Natural killer cell (primary cell): Measurements from ENCODE around the gene KLF18. TPM values are rescaled to one million over a fixed set of nuclear protein-coding genes. Genes with fewer than 3 reads are reported as not detected.
"Not testable (repeated sequence)": the region's sequence is repeated elsewhere in the genome, so short reads cannot be mapped to it uniquely, and the experiment has no call there.

Experiments used
- ATAC-seq, 3 donors: fragments of 150-1000 bp in 2 of 3; fragments of 200-7000 bp in 1 of 3; cut with Tn5 transposase; 1 replicate in 1 of 3; 2 replicates in 2 of 3; pipeline ENCODE4 v1.10.0; 2021; ENCODE audit warnings: mild to moderate bottlenecking in 2 of 3, moderate library complexity in 2 of 3
- DNase-seq, 2 donors: peaks; one replicate each; pipeline versions ENCODE4 v3.0.0 to v3.0.0-alpha.2; 2013 to 2021; ENCODE audit warnings: mixed read lengths in 1 of 2
- H3K27ac ChIP-seq: one replicate; pipeline ENCODE4 v1.5.1; 2013; ENCODE audit warnings: mild to moderate bottlenecking, low read length
- H3K27me3 ChIP-seq: one replicate; pipeline ENCODE4 v1.6.1; 2013; ENCODE audit warnings: low read length; ENCODE audit not compliant: control insufficient read depth, insufficient read depth
- H3K36me3 ChIP-seq: one replicate; pipeline ENCODE4 v1.6.1; 2013; ENCODE audit warnings: low read length; ENCODE audit not compliant: control insufficient read depth, insufficient read depth
- H3K4me1 ChIP-seq: one replicate; pipeline ENCODE4 v1.6.1; 2013; ENCODE audit warnings: low read length; ENCODE audit not compliant: control insufficient read depth, insufficient read depth
- H3K4me3 ChIP-seq: one replicate; pipeline ENCODE4 v1.5.1; 2013; ENCODE audit warnings: low read length
- H3K9me3 ChIP-seq: one replicate; pipeline ENCODE4 v1.6.1; 2013; ENCODE audit warnings: low read length; ENCODE audit not compliant: control insufficient read depth, insufficient read depth
- H3K27ac Mint-ChIP-seq, 2 donors: one replicate each; pipeline ENCODE4 v1.8.0; 2022; ENCODE audit warnings: mild to moderate bottlenecking in 2 of 2, mixed read lengths in 2 of 2, moderate library complexity in 1 of 2
- H3K27me3 Mint-ChIP-seq, 2 donors: one replicate each; pipeline ENCODE4 v1.8.0; 2022; ENCODE audit warnings: low read depth in 2 of 2, mixed read lengths in 2 of 2
- H3K36me3 Mint-ChIP-seq: one replicate; pipeline ENCODE4 v1.8.0; 2022; ENCODE audit warnings: mixed read lengths
- H3K4me1 Mint-ChIP-seq, 2 donors: one replicate each; pipeline ENCODE4 v1.8.0; 2022; ENCODE audit warnings: mixed read lengths in 2 of 2
- H3K4me3 Mint-ChIP-seq: one replicate; pipeline ENCODE4 v1.8.0; 2022; ENCODE audit warnings: mild to moderate bottlenecking, moderate library complexity, mixed read lengths
- H3K9me3 Mint-ChIP-seq, 2 donors: one replicate each; pipeline ENCODE4 v1.8.0; 2022; ENCODE audit warnings: mixed read lengths in 2 of 2
- WGBS: methylation state at CpG from one replicate; pipeline ENCODE4 v1.1.7; 2013; ENCODE audit warnings: missing lambda C conversion rate; ENCODE audit not compliant: insufficient coverage; 5-methylcytosine and 5-hydroxymethylcytosine counted together
- intact Hi-C: fragments of 100-400 bp; cut with micrococcal nuclease; formaldehyde crosslinking; loops from one replicate; pipeline ENCODE4 v1.14.2; 2022
- total RNA-seq, 4 donors: library from RNA; stranded (reverse); fragments of 120-200 nt in 1 of 4; gene quantifications; one replicate each; pipeline versions ENCODE4 v1.2.3 to v1.2.4, GENCODE V29; 2013 to 2022
- TF ChIP-seq, protein P1 (sequence below): fragments of 200-600 bp; IDR thresholded peaks from one replicate; pipeline ENCODE4 v1.8.0; 2022; ENCODE audit warnings: antibody characterized with exemption

Gene KLF18
- total RNA-seq, 3 donors from 2014 or later (not counting 1 experiment from before 2014, with no cell fraction given): not detected

DNA sequence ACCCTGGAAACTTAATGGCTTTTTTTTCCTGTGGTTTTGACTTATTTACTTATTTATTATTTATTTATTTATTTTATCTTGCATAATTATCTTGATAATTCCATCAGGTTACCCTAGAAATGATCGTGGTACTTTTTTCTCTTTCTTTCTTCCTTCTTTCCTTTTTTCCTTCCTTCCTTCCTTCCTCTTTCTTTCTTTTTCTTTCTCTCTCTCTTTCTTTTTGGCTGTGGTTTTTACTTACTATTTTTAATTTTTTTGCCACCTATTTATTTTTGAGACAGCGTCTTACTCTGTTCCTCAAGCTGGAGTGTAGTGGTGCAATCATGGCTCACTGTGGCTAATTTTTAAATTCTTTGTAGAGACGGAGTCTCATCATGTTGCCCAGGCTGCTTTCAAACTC, 6.2 kb upstream of the KLF18 start:
- H3K9me3 ChIP-seq: peaks cover 4% of the 10 kb centered on the region
- 81% methylated on average over 3 of the region's 3 CpGs for WGBS
- intact Hi-C loops: no loop called here
- H3K4me3 ChIP-seq: no peak overlapping the region
- H3K27me3 ChIP-seq: no peaks in the 10 kb centered on the region
- Mint-ChIP-seq H3K36me3 (peaks cover 19% of the 10 kb centered on the region), H3K4me3 (no peak overlapping the region), H3K27me3 (peaks cover 9 to 15% of the 10 kb centered on the region in 2 donors), H3K9me3 (peaks cover 7 to 14% of the 10 kb centered on the region in 2 donors), H3K4me1 (no peaks in the 10 kb centered on the region), H3K27ac (no peak overlapping the region)
- H3K27ac ChIP-seq: no peak overlapping the region
- DNase-seq (no peak), ATAC-seq (no peak)
- H3K36me3 ChIP-seq: no peaks in the 10 kb centered on the region
- no peaks in the 10 kb centered on the region for H3K4me1 ChIP-seq
- TF ChIP-seq, protein P1, sequence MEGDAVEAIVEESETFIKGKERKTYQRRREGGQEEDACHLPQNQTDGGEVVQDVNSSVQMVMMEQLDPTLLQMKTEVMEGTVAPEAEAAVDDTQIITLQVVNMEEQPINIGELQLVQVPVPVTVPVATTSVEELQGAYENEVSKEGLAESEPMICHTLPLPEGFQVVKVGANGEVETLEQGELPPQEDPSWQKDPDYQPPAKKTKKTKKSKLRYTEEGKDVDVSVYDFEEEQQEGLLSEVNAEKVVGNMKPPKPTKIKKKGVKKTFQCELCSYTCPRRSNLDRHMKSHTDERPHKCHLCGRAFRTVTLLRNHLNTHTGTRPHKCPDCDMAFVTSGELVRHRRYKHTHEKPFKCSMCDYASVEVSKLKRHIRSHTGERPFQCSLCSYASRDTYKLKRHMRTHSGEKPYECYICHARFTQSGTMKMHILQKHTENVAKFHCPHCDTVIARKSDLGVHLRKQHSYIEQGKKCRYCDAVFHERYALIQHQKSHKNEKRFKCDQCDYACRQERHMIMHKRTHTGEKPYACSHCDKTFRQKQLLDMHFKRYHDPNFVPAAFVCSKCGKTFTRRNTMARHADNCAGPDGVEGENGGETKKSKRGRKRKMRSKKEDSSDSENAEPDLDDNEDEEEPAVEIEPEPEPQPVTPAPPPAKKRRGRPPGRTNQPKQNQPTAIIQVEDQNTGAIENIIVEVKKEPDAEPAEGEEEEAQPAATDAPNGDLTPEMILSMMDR: no peak

DNA sequence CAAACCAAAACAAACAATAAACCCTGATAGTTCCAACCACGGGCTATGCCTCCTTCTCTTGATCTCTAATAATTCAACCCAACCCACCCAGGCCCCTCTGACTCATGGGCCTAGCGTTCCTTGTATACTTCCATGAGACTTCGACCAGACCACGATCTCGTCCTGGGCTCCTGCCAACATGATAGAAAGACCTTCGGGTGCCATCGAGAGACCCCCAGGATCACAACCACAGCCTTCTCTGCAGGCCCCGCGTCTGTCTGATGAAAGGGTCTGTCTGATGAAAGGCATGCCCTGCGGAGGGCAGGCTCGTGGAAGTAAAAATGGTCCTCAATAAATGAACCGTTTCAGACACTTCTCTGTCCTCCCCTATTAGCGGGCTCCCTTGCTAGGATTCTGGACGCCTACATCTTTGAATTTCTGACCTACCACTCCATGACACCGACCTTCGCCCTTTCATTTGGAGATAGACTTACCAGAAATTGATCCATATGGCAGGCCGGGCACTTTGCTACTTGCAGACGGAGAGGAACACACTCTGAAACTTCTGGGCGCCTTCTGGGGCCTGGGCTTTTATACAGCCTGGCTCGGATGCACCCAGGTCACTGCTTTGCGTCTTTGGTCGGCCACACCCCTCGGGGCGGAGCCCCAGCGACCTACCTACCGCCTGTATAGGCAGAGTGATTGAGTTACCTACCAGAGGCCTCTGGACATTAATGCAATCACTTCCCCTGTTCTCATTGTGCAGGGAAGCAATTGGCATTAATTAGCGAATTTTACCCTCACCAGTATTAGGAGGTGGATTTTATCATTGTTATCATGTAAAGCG, 5.3 kb upstream of the KLF18 start:
- intact Hi-C loops: no loop called here
- Mint-ChIP-seq H3K9me3 (peaks cover 7 to 14% of the 10 kb centered on the region in 2 donors), H3K27ac (no peak overlapping the region), H3K27me3 (peaks cover 5 to 12% of the 10 kb centered on the region in 2 donors), H3K36me3 (peaks cover 19% of the 10 kb centered on the region), H3K4me1 (no peaks in the 10 kb centered on the region), H3K4me3 (peak overlapping the region; percentile 9)
- WGBS: 92% methylated on average over 27 of the region's 28 CpGs
- peaks cover 4% of the 10 kb centered on the region for H3K9me3 ChIP-seq
- no peak for DNase-seq
- no peaks in the 10 kb centered on the region for H3K36me3 ChIP-seq
- H3K27me3 ChIP-seq: no peaks in the 10 kb centered on the region
- ATAC-seq: no peak
- no peak overlapping the region for H3K4me3 ChIP-seq
- H3K27ac ChIP-seq: no peak overlapping the region
- TF ChIP-seq, protein P1: no peak
- H3K4me1 ChIP-seq: no peaks in the 10 kb centered on the region

DNA sequence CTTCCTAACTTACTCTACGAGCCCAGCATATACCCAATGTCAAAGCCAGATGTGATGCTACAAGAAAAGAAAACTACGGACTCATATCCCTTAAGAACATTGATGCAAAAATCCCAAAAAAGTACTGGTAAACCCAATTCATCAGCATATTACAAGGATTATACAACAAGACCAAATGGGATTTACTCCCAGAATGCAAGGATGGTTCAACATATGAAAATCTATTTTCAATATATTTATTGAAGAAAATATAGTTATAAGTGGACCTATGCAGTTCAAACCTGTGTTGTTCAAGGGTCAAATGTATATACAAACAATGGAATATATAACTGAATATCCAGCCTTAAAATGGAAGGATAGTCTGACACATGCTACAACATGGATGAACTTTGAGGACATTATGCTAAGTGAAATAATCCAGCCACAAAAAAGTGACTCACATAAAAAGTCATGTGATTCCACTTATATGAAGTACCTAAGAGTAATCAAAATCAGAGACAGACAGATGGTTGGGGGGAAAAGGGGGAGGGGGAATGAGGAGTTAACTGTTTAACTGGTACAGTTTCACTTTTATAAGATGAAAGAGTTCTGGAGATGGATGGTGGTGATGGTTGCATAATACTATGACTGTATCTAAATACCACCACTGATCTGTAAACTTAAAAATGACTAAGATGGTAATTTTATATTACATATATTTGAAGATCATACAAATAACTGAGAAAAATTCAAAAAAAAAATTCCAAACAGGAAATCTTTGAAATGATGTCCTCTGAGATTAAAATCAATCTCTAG, 3.7 kb upstream of the KLF18 start:
- TF ChIP-seq, protein P1: no peak
- DNase-seq (no peak), ATAC-seq (no peak)
- Mint-ChIP-seq H3K27me3 (peaks cover 9 to 15% of the 10 kb centered on the region in 2 donors), H3K27ac (no peak overlapping the region), H3K4me1 (no peaks in the 10 kb centered on the region), H3K4me3 (no peak overlapping the region), H3K9me3 (peaks cover 7 to 14% of the 10 kb centered on the region in 2 donors), H3K36me3 (peaks cover 19% of the 10 kb centered on the region)
- Histone ChIP-seq H3K27me3 (no peaks in the 10 kb centered on the region), H3K27ac (no peak overlapping the region), H3K9me3 (peaks cover 4% of the 10 kb centered on the region), H3K4me1 (no peaks in the 10 kb centered on the region), H3K4me3 (no peak overlapping the region), H3K36me3 (no peaks in the 10 kb centered on the region)
- 100% methylated on average over 2 of the region's 2 CpGs for whole genome bisulfite sequencing
- intact Hi-C loops: no loop called here

DNA sequence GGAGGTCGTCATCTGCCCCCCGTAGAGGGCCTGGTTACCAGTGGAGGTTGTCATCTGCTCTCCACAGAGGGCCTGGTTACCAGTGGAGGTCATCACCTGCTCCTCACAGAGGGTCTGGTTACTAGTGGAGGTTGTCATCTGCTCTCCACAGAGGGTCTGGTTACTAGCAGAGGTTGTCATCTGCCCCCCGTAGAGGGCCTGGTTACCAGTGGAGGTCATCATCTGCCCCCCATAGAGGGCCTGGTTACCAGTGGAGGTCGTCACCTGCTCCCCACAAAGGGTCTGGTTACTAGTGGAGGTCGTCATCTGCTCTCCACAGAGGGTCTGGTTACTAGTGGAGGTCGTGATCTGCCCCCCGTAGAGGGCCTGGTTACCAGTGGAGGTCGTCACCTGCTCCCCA, 1.9 kb downstream of the KLF18 start:
- Mint-ChIP-seq H3K36me3 (peaks cover 12% of the 10 kb centered on the region), H3K27me3 (peaks cover 4 to 15% of the 10 kb centered on the region in 2 donors)
- H3K9me3 ChIP-seq, H3K4me3 ChIP-seq, H3K27me3 ChIP-seq, H3K9me3 Mint-ChIP-seq, H3K27ac ChIP-seq, DNase-seq, ATAC-seq, H3K27ac Mint-ChIP-seq, H3K36me3 ChIP-seq, H3K4me1 Mint-ChIP-seq, intact Hi-C loops, H3K4me3 Mint-ChIP-seq, H3K4me1 ChIP-seq: not testable (repeated sequence)
- WGBS: 78% methylated on average over 3 of the region's 8 CpGs
